NCI-H1105 (cell line): Measurements from ENCODE around the gene ARRDC2.

ENCODE experiments used
- DNase-seq: peaks from one replicate; lab custom pipeline; 2025; lab: John Stamatoyannopoulos, UW

The ARRDC2 gene

DNA sequence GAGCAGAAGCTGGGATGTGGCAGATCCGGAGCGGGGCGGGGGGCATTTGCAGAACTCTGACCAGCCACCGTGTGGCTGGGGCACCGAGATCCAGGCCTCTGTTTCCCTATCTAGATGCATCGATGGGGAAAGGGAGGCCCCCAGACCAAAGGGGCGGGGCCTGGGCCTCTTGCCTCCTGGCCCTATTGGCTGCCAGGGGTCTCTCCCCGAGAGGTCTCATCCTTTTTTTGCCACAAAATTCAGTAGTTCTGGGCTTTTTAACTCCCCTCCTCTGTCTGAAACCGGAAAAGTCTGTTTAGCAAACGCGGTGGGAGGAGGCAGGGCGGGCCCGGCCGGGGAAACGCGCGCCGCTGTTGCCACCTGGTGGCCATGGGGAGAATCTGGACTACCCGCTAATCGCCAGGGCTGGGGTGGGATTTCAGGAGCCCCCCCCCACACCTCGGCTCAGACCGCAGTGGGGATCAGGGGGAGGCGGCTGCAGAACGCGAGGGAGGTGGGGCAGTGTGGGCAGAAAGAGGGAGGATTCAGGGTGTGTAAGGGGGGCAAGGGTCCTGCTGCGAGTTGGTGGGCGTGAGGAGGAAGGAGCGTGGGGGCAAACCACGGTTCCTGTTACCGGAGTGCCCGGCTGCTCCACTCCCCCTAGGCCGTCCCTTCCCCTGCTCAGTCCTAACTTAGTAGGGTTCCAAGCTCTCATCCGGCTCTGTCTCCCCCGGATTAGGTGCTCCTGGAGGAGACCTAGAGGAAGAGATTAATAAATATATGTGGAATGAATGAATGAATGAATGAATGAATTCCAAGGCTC, 50.4 kb downstream of the ARRDC2 start:
- peak; percentile 67 for DNase-seq

- no peak for DNase-seq
Observed at GRCh38 chr19:18059297-18059696, 51.3 kb downstream of the ARRDC2 start.

DNA sequence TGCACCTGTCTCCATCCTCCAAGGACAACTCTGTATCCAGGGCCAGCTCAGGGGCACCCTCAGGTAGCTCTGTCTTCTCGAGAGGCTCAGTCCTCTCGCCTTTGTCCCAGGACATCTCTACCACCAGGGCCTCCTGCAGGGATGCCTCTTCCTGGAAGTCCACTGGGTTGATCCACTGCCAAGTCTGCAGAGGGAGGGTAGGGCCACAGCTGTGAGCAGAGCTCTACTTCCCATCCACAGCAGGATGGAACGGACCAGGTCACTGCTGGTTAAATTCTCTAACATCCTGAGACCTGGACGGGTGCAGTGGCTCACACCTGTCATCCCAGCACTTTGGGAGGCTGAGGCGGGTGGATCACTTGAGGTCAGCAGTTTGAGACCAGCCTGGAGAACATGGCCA, 51.9 kb downstream of the ARRDC2 start:
- no peak for DNase-seq

DNA sequence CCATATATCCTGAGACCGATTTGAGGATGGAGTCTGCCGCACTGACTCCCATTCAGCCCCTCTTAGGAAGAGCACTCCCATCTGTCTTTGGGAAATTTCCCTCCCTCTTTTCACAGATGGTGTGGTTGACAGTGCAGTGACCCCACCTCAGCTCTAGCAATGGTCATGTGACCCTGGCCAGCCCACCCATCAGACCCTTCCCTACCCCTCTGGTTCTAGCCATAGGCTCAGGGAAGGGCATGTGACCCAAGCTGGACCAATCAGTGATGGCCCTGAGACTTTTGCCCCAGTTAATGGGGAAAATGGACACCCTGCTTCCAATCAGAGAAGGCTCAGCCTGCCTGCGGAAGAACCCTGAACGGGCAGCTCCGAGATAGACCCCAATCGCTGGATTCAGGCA, 52.5 kb downstream of the ARRDC2 start:
- no peak for DNase-seq

DNA sequence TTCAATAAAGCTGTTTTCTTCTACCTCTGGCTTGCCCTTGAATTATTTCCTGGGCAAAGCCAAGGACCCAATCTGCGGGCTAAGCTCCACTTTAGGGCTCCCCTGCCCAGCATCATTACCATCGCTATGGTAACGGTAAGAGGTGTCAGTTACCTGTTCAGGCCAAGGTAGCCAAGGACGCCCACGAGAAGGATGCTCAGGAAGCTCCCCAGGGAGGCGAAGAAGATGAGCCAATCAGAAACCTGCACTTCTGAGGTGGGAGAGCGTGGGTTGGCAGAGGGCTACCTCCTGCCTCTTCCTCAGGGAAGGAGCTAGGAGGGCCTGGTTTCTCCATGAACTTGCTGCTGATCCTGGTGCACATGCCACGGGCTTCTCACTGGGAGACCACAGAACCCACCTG, 54.1 kb downstream of the ARRDC2 start:
- peak; percentile 70 for DNase-seq

- DNase-seq: no peak
Observed at GRCh38 chr19:18063463-18063862, 55.5 kb downstream of the ARRDC2 start.
